Uterus (tissue), 2 donors: Measurements from ENCODE around the gene SMARCE1.

Experiments used
- CTCF ChIP-seq, 4 experiments: fragments of 200-600 bp in 2 of 4; fragments of 450-650 bp in 2 of 4; sonication (generic) in 2 of 4; IDR thresholded peaks; one replicate each; pipeline ENCODE4 v1.5.1; 2016 to 2019; ENCODE audit warnings: antibody characterized with exemption in 4 of 4, mild to moderate bottlenecking in 2 of 4, moderate library complexity in 1 of 4
- POLR2A ChIP-seq, 2 donors: fragments of 450-650 bp; IDR thresholded peaks; one replicate each; pipeline ENCODE4 v1.6.1; 2016; ENCODE audit warnings: antibody characterized with exemption in 2 of 2, mild to moderate bottlenecking in 1 of 2, moderate library complexity in 1 of 2

- no peak for TF ChIP-seq POLR2A (IDR thresholded peaks at IDR 0.05)
- no peak for TF ChIP-seq CTCF (IDR thresholded peaks at IDR 0.05)
These were observed 49.0 kb upstream of the SMARCE1 start for GRCh38 chr17:40696651-40697072.
